Measurements from ENCODE around the gene BDNF. TPM values are rescaled to one million over a fixed set of nuclear protein-coding genes. Genes with fewer than 3 reads are reported as not detected.

Gene BDNF
- polyA plus RNA-seq, 1 donor (not counting 4 experiments of a cell fraction or from before 2014, with no cell fraction given), result 0.35 TPM

GRCh38 chr11:27621405-27622161, 78.7 kb downstream of the BDNF start:
- Histone ChIP-seq H3K4me2 (ENCODE audit: control insufficient read depth, extremely low read depth, insufficient read depth, low read depth, low read length) (no peak overlapping the region), H3K79me2 (ENCODE audit: control insufficient read depth, insufficient read depth, low read length) (no peaks in the 10 kb centered on the region), H3K4me3 (ENCODE audit: control insufficient read depth in 2 of 3, extremely low read depth in 1 of 3, insufficient read depth in 2 of 3, low read depth in 1 of 3, low read length in 3 of 3) (no peak overlapping the region), H3K36me3 (ENCODE audit: control insufficient read depth in 2 of 2, extremely low read depth in 1 of 2, insufficient read depth in 2 of 2, low read length in 2 of 2) (no peaks in the 10 kb centered on the region), H4K20me1 (ENCODE audit: control insufficient read depth, extremely low read depth, insufficient read depth, low read length) (no peaks in the 10 kb centered on the region), H2AFZ (ENCODE audit: control insufficient read depth, low read length) (no peak overlapping the region), H3K9ac (ENCODE audit: control insufficient read depth, extremely low read depth, insufficient read depth, low read length) (no peak overlapping the region), H3K27ac (ENCODE audit: control insufficient read depth, insufficient read depth, low read length) (no peak overlapping the region), H3K9me1 (ENCODE audit: control insufficient read depth, extremely low read depth, insufficient read depth, low read length) (no peaks in the 10 kb centered on the region), H3K9me3 (ENCODE audit: control insufficient read depth, low read depth, low read length) (no peaks in the 10 kb centered on the region), H3K27me3 (ENCODE audit: control insufficient read depth, extremely low read depth, insufficient read depth, low read length) (no peaks in the 10 kb centered on the region), H3K4me1 (ENCODE audit: control insufficient read depth, extremely low read depth, insufficient read depth, low read length) (no peaks in the 10 kb centered on the region)
- FAIRE-seq (no peak), DNase-seq (ENCODE audit: low read depth, low spot score) (no peak)
- TF ChIP-seq CTCF (optimal IDR thresholded peaks at IDR 0.05 in 1 of 3, IDR thresholded peaks at IDR 0.05 in 1 of 3, conservative IDR thresholded peaks at IDR 0.05 in 1 of 3; ENCODE audit: extremely low read depth in 1 of 3, insufficient read depth in 2 of 3, low read length in 3 of 3) (no peak), EZH2 (IDR thresholded peaks at IDR 0.05; ENCODE audit: low read length) (no peak)
- dilution Hi-C loops (cut with MboI; ENCODE audit: extremely low pct_ligation_motif_present, low sequenced_read_pairs), result no loop called here

DNA sequence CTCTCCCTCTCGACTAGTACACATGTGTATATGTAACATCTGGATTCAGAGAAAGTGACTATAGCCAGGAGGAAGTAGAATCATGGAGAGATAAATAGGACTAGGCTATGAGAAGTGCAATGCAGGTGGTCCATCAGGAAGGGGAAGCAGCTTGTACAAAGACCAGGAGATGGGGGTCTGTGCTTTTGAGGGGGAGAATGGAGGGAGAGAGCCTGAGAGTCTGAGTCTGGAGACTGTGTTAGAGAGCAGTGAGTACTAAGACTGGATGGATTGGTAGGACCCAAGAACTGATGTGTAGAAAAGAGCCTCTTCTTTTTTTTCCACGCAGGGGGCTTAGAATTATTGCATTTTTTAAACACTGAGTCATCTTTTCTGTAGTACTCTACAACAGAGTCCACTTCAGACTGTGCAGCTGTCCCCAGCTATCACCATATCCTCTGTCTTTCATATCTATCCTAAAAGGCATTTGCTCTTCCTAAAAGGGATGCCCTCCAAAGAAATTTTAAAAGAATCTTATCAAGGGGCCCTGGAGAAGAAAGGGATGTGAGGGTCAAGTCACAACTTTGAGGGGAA, 80.4 kb downstream of the BDNF start:
- TF ChIP-seq EZH2 (IDR thresholded peaks at IDR 0.05; ENCODE audit: low read length), result no peak
- no peak for TF ChIP-seq CTCF (optimal IDR thresholded peaks at IDR 0.05 in 1 of 3, IDR thresholded peaks at IDR 0.05 in 1 of 3, conservative IDR thresholded peaks at IDR 0.05 in 1 of 3; ENCODE audit: extremely low read depth in 1 of 3, insufficient read depth in 2 of 3, low read length in 3 of 3)
- Histone ChIP-seq H3K9ac (ENCODE audit: control insufficient read depth, extremely low read depth, insufficient read depth, low read length) (no peak overlapping the region), H2AFZ (ENCODE audit: control insufficient read depth, low read length) (no peak overlapping the region), H3K4me3 (ENCODE audit: control insufficient read depth in 2 of 3, extremely low read depth in 1 of 3, insufficient read depth in 2 of 3, low read depth in 1 of 3, low read length in 3 of 3) (no peak overlapping the region), H3K36me3 (ENCODE audit: control insufficient read depth in 2 of 2, extremely low read depth in 1 of 2, insufficient read depth in 2 of 2, low read length in 2 of 2) (no peaks in the 10 kb centered on the region), H3K9me3 (ENCODE audit: control insufficient read depth, low read depth, low read length) (no peaks in the 10 kb centered on the region), H3K27ac (ENCODE audit: control insufficient read depth, insufficient read depth, low read length) (no peak overlapping the region), H4K20me1 (ENCODE audit: control insufficient read depth, extremely low read depth, insufficient read depth, low read length) (no peaks in the 10 kb centered on the region), H3K4me1 (ENCODE audit: control insufficient read depth, extremely low read depth, insufficient read depth, low read length) (no peaks in the 10 kb centered on the region), H3K27me3 (ENCODE audit: control insufficient read depth, extremely low read depth, insufficient read depth, low read length) (no peaks in the 10 kb centered on the region), H3K9me1 (ENCODE audit: control insufficient read depth, extremely low read depth, insufficient read depth, low read length) (no peaks in the 10 kb centered on the region), H3K79me2 (ENCODE audit: control insufficient read depth, insufficient read depth, low read length) (no peaks in the 10 kb centered on the region), H3K4me2 (ENCODE audit: control insufficient read depth, extremely low read depth, insufficient read depth, low read depth, low read length) (no peak overlapping the region)
- FAIRE-seq (no peak), DNase-seq (ENCODE audit: low read depth, low spot score) (no peak)
- dilution Hi-C loops (cut with MboI; ENCODE audit: extremely low pct_ligation_motif_present, low sequenced_read_pairs), result no loop called here
